GM21367 (cell line): ENCODE data around the gene ARFRP1.
A peak's percentile ranks its signal among the peaks of the same experiment; 100 is the strongest.

Source experiments
- ATAC-seq: cut with Tn5 transposase; IDR thresholded peaks from one replicate; pipeline ENCODE4 v1.9.1; 2021; ENCODE audit not compliant: unreplicated experiment

Gene ARFRP1, protein sequence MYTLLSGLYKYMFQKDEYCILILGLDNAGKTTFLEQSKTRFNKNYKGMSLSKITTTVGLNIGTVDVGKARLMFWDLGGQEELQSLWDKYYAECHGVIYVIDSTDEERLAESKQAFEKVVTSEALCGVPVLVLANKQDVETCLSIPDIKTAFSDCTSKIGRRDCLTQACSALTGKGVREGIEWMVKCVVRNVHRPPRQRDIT

DNA sequence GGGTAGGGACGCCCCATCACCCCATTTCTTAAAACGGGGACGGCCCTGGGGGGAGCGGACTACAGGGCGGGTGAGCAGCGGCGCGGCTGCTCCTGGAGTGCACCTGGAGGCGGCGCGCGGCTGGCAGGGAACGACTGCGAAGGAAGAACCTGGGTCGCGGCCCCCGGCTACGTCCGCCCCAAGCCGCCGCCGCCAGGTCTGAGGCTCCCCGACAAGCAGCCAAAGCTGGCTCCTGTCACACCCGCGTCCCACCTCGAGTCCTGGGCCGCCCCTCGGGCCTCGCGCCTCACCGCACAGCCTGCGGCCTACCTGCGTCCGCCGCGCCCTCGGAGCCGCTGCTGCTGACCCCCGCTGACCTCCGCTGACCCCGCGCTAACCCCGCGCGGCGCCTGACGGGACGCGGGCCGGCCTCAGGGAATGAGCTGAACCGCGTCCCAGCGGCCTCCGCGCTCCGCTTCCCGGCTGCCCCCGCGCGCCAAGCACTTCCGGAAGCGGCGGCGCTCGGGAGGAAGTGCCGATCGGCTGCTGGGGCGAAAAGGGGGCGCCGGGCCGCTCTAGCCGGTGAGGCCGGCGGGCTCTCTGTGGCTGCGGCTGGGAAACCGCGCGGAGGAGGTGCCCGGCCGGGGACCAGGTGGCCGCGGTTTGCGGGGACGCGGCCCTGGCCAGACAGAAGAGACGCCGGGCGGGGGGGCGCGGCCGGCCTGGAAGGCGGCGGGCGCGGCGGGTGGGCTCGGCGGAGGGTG is at the start of gene ARFRP1, which contains the start of gene ZGPAT:
Gene ARFRP1, minus strand, starts transcription at position 419 of the 743 bp plus-strand sequence. CDS start 885 bp downstream, outside the sequence.
Gene ZGPAT, plus strand, starts transcription at position 482 of the 743 bp plus-strand sequence. CDS start 542 bp downstream, outside the sequence.
- peak; percentile 50 for ATAC-seq

DNA sequence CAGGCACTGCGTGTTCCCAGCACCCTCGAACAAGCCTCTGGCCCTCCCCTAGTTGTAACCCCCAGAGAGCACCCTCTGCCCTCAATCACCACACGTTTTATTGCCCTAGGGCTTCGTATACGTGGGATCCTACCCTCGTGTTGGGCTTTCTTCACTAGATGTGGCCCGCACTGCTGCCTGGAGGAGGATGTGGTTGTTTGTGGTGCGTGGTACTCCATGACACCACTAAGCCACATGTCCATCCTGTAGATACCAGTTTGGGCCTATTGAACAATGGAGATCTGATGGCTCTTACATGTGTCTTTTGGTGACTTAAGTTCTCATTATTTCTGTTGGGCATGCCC is 48.8 kb upstream of the ARFRP1 start:
- no peak for ATAC-seq

DNA sequence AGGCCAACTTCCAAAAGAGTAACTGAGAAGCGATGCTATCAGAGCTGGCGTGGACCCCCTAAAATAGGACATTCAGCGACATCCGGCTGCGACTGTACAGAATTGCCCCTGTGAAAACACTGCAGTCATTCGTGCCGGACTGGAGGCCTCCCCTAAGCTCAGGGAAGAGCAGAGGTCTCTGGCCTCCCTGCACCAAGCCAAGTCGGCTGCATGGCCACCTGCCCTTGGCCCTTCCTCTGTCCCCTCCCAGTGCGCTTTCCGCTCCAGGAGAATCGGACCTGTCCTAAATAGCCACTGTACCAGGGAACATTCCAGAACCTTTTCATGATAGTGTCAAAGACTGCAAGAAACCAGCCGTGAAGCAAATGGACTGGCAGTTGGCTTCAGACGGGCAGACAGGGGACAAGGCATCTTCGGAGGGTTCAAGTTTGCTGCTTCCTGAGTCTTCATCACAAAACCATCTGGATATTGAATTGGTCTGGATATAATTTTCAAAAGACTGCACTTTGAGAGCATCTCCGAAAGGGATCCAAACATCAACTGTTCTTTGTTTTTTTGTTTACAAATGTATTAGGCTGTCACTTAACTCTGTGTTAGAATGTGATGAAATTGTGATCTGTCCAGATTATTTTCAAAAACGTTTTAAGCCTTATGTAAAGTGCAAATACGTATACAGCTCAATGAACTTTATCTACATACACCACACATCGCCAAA is 48.3 kb upstream of the ARFRP1 start:
- ATAC-seq: no peak

DNA sequence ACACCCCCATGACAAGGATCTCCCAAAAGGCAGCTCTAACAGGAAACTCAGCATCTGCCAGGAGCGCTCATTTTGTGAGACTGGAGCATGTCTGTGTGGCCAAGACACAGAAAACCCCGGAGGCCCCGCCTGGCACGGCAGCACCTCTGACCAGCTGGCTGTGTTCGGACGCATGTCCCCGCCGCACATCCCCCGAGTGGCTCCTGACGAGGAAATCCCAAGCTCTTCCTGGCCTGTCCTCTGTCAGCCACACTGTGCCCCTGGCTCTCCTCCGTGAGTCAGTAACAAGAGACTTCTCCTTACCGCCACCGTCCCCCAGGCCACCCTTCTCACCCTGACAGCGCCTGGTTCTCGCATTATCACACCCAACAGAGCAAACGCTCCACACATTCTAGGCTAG is 46.2 kb upstream of the ARFRP1 start:
- no peak for ATAC-seq

DNA sequence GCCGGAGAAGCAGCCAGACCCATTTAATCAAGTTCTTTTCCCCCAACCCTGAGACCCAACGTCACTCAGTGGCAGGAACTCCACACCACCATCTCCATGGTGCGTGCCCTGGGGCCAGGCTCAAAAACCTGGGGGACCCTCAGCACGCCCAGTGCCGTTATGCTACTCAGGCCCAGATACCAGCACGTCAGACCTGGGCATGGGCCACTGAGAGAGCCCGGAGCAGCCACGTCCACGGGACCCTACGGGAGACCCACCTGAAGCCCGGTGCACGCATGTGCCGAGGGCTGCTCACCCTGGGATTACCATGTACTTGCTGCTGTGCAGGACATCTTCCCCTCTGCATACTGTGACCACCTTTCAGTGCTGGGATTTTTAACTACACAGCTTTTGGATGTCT is 45.6 kb upstream of the ARFRP1 start:
- no peak for ATAC-seq

DNA sequence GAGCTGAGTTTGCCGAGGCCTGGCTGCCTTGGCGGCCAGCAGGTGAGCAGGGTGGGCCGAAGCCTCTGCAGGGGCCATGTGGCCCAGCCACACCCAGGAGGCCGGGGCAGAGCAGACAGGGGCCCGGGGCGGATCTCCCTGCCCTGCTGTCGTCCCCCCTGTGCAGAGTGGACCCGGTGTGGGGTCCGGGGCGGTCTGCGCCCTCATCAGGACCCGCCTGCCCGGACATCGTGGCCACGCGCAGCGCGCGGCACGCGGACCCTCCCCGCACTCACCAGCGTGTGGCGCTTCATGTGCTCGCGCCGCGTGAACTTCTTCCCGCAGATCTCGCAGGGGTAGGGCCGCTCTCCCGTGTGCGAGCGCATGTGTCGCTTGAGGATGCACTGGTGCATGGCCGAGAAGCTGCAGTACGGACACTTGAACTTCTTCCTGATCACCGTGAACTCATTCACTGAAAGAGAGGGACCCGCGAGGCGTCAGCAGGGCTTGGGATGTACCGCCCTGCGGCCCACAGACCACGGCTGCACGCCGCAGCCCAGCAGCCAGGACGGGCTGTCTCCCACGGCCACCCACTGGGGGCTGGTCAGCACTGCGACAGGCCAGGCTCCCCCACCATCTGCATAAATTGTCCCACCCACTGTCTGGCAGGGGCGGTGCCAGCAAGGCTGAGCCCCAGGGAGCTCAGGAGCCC is 44.8 kb upstream of the ARFRP1 start:
- no peak for ATAC-seq

DNA sequence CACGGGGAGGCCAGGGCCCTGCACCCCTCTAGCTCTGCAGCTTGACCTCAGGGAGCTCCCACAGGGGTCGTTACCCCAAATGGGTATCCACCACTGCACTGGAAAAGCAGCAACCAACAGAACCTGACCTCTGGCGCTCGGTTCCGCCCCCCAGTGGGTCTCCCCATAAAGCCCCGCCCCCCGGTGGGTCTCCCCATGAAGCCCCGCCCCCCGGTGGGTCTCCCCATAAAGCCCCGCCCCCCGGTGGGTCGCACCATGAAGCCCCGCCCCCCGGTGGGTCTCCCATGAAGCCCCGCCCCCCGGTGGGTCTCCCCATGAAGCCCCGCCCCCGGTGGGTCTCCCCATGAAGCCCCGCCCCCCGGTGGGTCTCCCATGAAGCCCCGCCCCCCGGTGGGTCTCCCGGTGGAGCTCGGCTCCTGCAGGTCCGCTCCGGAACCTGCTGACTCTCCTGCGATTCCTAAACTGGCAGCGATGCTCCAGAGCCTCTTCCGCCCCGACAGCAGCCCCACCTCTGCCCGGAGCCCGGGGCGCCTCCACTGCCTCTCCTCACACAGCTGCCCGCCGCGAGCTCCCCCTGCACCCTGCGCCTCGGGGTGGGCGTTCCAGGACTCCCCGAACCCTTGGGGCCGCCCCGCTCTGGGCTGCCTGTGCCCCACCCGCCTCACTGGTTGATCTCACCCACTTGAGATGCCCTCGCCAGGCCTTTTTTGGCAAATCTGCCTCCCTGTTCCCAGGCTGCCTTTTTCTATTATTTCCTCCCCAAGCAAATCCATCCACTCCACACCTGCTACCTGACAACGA is 43.9 kb upstream of the ARFRP1 start:
- ATAC-seq: no peak

DNA sequence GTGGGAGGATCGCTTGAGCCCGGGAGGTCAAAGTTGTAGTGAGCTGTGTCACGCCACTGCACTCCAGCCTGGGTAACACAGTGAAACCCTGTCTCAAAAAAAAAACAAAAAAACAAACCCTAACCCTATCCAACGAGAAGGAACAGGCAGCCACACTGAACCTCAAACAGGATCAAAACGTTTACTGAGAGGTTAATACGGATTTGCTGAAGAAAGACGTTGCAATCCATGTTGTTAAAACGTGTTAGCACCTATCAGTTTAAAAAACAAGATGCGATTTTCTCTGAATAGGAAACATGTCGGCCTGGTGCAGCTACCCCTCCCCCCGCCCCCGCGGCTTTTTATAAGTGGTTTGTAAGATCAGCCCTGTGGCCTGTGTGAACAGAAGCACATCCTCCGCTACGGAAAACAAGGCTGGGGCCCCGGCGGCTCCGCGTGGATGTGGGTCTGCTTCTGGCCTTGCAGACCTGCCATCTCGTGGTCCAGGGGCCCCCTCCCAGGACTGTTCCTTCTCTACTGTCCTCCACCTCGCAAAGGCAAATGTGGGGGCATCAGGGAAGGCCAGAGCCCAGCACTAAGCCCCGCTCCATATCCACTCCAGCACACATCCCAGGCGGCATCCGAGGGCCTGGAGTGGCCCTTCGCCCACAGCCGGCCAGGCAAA is 43.2 kb upstream of the ARFRP1 start:
- no peak for ATAC-seq

DNA sequence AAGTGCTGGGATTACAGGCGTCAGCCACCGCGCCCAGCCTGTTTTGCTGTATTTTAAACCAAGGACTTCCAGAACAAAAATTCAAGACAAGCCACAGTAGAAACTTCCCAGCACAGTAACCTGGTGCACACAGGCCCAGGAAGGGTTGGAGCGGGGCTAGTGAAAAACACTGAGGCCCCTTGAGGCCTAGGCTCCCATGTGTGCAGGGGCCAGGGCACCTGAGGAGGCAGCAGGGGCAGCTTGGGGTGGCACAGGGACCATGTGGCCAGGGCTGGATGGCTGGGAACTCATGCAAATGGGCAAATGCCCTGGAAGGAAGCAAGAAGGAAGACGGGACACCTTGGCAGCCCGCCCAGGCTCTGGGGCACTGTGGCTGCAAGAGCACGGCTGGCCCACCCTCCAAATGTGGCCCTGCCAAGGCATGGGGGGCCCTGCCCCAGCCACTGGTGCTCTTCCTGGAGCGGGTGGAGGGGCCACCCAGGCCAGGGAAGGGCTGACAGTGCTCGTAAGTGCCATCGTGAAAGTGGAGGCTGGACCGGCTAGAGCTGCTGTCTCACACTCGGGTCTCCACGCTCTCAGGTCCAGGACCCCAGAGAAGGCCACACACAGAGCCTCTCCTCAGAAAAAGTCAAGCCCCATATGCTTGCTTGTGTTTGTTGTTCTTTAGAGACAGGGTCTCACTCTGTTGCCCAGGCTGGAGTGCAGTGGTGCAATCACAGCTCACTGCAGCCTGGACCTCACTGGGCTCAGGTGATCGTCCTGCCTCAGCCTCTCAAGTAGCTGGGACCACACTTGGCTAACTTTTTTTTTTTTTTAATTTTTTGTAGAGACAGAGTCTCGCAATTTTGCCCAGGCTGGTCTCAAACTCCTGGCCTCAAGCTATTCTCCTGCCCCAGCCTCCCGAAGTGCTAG is 42.1 kb upstream of the ARFRP1 start:
- ATAC-seq: no peak

DNA sequence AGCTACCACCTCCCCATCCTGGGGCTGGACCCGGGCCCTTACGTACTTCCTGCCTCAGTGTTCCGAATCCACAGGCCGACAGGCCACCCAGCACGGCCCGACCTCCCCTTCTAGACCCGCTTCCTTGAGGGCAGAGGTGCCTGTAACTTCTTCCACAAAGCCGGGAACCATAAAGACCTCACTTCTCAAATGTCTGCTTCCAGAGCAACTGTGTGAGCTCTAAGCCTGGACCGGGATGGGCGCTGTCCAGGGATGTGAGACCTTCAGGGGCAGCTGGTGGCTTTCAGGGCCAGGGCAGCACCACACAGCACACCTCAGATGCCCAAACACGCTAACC is 41.1 kb upstream of the ARFRP1 start:
- ATAC-seq: no peak

DNA sequence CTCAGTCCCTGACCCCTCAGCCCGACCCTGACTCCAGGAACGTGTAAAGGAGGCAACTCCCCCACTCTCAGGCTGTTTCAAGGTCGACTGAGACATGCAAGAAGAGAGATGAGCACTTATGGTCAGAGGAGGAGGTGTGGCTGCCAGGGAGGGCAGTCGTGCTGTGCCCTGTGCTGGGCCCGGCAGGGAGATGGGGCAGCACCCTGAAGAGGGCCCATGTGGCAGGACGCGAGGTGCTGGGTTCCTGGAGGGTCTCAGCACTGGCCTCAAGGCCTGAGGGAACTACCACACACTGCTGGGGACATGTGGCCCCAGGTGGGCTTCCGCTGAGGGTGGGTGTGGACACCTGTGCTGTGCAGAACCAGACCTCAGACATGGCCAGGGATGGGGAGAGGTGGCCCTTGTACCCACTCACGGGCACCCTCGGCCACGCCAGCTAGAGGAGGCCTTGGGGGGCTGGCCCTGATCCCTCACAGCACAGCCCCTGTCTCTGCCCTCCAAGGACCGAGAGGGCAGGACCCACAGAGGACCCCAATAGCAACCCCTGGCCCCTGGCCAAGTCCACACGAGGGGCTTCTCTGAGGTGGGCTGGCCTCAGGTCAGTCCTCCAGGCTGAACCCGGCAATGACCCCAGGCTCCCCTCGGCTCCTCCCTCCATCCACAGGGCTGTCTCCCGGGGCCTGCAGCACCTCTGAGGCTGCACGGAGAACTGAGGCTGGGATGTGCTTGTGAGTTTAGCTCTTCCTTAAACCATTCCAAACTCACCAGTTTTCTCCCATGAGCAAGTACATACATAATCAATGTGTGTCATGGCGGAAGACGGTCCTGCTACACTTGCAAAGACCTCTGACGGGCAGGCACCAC is 40.5 kb upstream of the ARFRP1 start:
- ATAC-seq: no peak

DNA sequence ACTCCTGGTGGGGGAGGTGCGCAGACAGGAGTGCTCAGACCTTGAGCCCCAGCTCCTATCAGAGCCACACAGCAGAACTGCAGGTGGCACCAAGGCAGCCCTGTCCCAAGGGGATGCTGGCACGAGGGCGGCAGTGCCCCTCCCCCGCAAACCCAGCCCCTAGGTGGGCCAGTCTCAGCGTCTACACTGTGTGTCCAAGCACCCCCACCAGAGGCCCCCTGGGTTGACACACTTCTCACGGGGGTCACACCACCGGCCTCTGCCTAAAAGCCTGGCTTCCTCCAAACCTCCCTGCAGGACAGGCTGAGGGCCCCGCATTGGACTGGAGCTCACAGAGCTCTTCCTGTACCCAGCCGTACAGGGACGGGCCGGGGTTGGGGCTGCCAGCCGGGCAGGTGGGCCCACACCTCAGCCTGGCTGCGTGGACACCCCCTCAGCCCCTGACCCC is 39.9 kb upstream of the ARFRP1 start:
- no peak for ATAC-seq

DNA sequence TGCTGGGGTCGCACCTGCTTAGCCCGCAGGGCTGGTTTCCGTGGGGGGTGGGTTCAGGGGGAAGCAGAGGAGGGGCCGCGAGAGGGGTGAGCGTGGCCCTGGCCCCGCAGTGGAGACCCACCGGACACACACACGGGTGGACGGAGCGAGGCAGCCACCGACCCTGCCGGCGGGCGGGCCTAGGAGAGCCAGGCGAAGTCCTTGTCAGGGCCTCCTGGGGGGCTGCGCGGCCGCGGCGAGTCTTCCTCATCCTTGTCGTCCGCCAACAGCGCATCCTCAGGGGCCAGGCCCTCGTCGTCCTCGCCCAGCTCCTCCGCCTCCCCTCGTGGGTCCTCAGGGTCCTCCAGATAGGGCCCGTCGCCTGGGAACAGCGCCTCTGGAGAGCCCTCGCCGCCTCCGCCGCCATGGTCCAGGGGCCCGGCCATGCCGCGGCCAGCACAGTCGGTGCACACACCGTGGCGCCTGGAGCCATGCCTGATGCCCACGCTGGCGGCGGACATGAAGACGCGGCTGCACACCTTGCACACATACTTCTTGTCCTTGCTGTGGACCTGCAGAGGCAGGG is 39.1 kb upstream of the ARFRP1 start:
- ATAC-seq: no peak

DNA sequence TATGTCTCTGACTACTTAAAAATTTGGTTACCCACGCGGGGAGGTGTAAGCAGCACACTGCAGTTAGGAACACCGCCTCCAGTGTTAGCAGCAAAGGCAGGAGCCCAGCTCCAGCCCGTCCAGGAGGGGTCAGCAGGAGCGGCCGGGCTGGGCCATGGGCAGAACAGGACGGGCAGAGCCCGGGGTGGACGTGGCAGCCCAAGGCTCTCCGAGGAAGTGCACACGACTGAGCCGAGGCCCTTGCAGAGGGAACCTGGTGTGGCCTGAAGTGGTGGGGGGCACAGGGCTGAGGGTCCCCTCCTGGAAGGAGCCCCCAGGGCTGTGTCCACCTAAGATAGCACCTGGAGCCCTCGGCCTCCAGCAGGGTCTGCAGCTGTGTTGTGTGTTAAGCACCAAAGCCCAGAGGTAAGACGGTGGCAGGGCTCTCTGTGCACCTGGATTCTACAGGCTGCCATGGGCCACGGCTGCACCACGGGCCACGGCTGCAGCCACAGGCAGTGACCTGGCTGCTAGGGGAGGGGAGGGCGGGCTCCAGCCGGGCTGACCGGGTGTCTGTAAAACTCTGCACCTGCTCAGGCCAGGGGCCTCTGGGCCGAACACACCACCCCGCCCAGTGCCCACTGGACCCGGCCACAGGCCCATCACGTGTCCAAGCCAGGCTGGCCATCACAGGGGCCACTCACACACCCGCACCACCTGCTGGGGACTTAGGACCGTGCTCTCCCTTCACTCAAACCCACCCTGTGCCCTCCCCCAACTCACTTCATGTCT is 38.4 kb upstream of the ARFRP1 start:
- no peak for ATAC-seq

DNA sequence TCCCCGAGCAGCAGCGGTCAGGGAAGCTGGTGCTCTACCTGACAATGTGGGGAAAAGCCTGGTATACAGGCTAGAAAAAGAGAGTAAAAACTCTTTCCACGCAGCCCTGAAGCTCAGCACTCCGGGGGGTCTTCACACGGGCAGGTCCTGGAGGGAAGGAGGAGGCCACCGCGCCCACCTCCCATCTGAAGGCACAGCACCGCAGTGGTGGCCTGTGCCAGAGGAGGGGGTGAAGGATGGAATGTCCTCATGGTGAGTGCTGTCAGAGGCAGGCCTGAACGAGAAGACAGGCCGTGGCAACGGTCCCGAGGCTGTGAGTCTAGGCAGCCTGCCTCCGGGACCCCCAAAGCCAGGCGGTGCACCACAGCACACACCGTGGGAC is 37.6 kb upstream of the ARFRP1 start:
- ATAC-seq: no peak

DNA sequence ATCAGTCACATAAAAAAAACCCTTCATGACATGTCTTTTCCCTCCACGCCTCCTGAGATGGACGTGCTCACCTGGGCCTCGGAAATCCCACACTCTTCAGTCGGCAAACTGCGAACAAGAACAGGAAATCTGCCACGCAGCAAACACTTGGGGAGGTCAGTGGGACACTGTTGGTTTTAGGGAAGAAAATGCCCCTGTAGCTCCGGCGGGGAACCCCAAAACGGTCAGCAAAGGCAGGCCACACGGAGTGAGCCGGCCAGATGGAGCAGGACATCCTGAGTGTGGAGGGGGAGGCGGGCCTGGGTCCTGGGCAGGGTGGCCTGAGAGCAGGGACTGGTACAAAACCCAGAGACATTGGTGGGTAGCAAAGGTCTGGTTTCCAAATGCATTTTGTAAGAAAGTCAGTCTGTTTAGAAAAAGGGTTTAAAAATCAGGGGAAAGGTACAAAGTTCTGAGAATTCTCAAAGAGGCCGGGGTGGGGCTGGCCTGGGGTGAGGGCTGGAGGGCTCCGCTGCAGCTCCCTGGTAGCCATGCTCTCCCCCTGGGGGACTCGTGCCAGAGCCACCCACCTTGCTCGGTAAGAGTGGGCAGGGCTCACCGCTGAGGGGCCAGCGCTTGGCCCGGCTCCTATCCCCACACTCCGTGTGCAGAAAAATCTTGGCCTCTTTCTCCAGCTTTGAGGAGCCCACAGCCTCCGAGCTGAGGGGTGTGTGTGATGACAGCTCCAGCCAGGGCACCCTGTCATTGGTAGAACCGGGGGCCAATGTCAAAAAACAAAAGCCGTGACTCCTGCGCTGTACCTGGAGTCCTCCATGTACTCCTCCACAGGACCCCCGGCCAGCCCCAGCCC is 37.0 kb upstream of the ARFRP1 start:
- no peak for ATAC-seq
